ENCODE results near the gene MPZL3. TPM values are rescaled to one million over a fixed set of nuclear protein-coding genes. Genes with fewer than 3 reads are reported as not detected.
A peak's percentile ranks its signal among the peaks of the same experiment; 100 is the strongest.

MPZL3 gene
- total and polyA plus RNA-seq, 12 donors, result 0.28 to 3.2 (median 0.85) TPM

DNA sequence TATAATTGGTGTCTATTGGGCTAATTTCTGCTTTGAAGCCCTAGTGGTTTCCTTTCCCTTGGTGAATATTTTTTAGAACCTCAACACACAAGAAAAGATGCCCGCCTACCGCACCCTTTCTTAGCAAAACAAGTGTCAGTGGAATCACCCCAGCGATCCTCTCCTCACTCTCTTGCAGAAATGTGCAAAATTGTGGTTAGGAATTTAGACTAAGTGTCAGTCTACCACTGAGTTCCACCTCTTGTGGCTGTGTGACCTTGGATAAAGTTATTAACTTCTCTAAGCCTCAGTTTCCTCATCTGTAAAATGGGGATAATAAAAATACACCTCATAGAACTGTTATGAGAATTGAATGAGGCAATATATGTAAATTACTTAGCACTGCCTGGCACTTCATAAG lies 22.1 kb downstream of the MPZL3 start:
- H3K4me1 ChIP-seq (replicated peaks in 1 of 2), result peaks cover 4% of the 10 kb centered on the region in 2 donors
- 79 to 91% (median 86%) methylated on average over 3 of the region's 3 CpGs for WGBS, 4 donors

GRCh38 chr11:118229274-118229847 lies 22.8 kb downstream of the MPZL3 start:
- H3K4me1 ChIP-seq (replicated peaks in 1 of 2), result peaks cover 4% of the 10 kb centered on the region in 2 donors
- H3K27ac ChIP-seq, result peak overlapping the region in 4 of 5 donors; percentile 34 to 61 (median 45)
- H3K9me3 ChIP-seq (replicated peaks in 1 of 3), result no peaks in the 10 kb centered on the region
- DNase-seq, result no peak
- no peaks in the 10 kb centered on the region for H3K36me3 ChIP-seq (replicated peaks in 1 of 2)
- TF ChIP-seq POLR2A (IDR thresholded peaks at IDR 0.05) (no peak), CTCF (IDR thresholded peaks at IDR 0.05) (no peak)
- H3K27me3 ChIP-seq, result no peaks in the 10 kb centered on the region
- H3K4me3 ChIP-seq, result no peak overlapping the region
- intact Hi-C loops (cut with DNase I), result no loop called here
- 49 to 74% (median 60%) methylated on average over 5 of the region's 5 CpGs for WGBS, 4 donors

More for the DNA sequence above, 22.1 kb downstream of the MPZL3 start:
- no peak for DNase-seq
- Histone ChIP-seq H3K27ac (peak overlapping the region in 1 of 5 donors; percentile 61), H3K9me3 (replicated peaks in 1 of 3) (no peaks in the 10 kb centered on the region), H3K4me3 (no peak overlapping the region), H3K27me3 (no peaks in the 10 kb centered on the region), H3K36me3 (replicated peaks in 1 of 2) (no peaks in the 10 kb centered on the region)
- intact Hi-C loops (cut with DNase I), result no loop called here
- no peak for TF ChIP-seq POLR2A (IDR thresholded peaks at IDR 0.05)
- no peak for TF ChIP-seq CTCF (IDR thresholded peaks at IDR 0.05)

DNA sequence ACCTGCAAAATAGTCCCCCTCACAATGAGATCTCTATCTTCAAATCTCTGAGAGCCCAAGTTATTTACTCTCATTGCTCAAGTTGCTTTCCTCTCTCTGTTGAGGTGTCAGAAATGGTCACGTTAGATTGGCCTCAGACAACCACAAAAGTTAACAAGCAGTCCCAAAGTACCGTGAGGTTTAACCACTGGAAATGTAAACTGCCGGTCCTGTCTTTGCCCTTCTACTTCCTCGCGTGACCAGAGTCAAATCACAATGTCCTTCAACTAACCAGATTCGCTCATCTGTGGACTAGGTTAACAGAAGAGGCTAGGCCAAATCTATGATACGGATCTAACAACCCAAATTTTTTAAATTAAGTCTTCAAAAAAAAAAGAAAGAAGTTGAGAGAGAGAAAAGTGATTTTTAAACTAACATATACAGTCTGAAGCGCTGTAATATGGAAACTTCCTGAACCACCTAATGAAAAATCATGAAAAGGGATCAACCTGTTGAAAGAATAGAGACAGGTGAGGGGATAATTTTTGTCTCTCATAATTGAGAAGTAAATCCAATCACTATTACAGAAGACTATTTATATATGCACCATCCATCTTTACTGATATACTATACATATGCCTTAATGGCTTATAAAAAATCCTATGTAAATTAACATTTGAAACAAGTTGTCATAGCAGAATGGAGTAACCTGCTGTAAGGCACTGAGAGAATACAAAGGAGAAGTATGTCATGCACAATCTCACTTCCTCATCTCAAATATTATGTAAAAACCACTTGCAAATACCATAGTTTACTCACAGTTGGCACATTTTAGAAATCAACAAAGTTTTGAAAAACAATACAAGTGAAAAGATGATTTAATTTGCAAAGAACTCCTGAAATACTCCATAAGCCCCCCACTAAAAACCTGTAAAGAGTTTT lies 24.0 kb downstream of the MPZL3 start:
- intact Hi-C loops (cut with DNase I), result no loop called here
- DNase-seq, result no peak
- H3K4me1 ChIP-seq (replicated peaks in 1 of 2), result peaks cover 4% of the 10 kb centered on the region in 2 donors
- no peaks in the 10 kb centered on the region for H3K36me3 ChIP-seq (replicated peaks in 1 of 2)
- 78 to 86% (median 81%) methylated on average over 8 of the region's 8 CpGs for WGBS, 4 donors
- no peaks in the 10 kb centered on the region for H3K27me3 ChIP-seq
- H3K4me3 ChIP-seq, result no peak overlapping the region
- TF ChIP-seq POLR2A (IDR thresholded peaks at IDR 0.05) (no peak), CTCF (IDR thresholded peaks at IDR 0.05) (no peak)
- H3K27ac ChIP-seq, result peak overlapping the region in 1 of 5 donors; percentile 61
- no peaks in the 10 kb centered on the region for H3K9me3 ChIP-seq (replicated peaks in 1 of 3)

DNA sequence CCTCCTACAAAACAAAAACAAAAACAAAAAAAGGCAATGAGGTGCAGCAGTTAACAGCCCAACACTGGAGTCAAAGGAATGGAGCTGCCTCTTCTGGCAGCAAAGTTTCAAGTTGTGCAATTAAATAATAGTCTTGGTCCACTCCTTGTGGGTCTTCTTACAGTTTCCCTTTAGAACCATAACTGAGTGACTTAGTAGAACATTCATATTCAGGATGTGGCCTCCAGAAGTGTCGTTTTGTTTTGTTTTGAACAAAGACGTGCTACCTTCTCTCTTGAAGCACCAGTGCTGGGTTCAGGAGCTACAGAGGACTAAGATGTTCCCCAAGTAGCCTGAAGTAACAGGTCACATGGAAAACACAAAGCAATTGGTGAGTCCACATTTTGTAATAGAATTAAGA lies 25.4 kb downstream of the MPZL3 start:
- H3K4me3 ChIP-seq, result no peak overlapping the region
- DNase-seq, result no peak
- H3K4me1 ChIP-seq (replicated peaks in 1 of 2), result peaks cover 4% of the 10 kb centered on the region in 2 donors
- WGBS, 4 donors, result 40 to 51% (median 42%) methylated on average over 2 of the region's 2 CpGs
- no peaks in the 10 kb centered on the region for H3K27me3 ChIP-seq
- intact Hi-C loops (cut with DNase I), result no loop called here
- H3K9me3 ChIP-seq (replicated peaks in 1 of 3), result no peaks in the 10 kb centered on the region
- no peak overlapping the region for H3K27ac ChIP-seq
- H3K36me3 ChIP-seq (replicated peaks in 1 of 2), result no peaks in the 10 kb centered on the region
- TF ChIP-seq CTCF (IDR thresholded peaks at IDR 0.05) (no peak), POLR2A (IDR thresholded peaks at IDR 0.05) (no peak)

Data from adrenal gland (tissue), 12 donors.